Activated CD8-positive, alpha-beta memory T cell treated with anti-CD3 and anti-CD28 coated beads for 24 hours (primary cell): ENCODE data around the gene PVALEF.
"Not testable (repeated sequence)": the region's sequence is repeated elsewhere in the genome, so short reads cannot be mapped to it uniquely, and the experiment has no call there.

Source experiments
- DNase-seq: peaks from one replicate; pipeline ENCODE4 v3.0.0-alpha.2; 2020

Gene PVALEF

DNA sequence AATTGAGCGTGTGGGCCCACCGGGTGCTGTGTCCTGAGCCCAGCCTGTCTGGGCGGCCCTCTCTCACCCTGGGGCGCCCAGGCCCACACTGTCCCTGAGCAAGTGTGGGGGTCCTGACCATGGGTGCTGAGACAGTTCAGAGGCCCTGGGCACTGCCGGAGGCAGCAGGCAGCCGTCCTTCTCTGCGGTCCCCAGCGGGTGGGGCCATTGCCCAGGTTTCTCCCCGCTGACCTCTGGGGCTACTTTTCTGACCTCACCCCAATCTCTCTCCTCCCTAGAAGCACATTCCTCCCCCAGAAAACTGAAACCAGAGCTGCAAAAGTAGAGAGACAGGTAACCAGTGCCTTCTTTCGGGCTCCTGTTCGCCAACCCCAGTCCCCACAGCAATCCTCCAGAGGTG, 36.0 kb upstream of the PVALEF start:
- no peak for DNase-seq

GRCh38 chr17:81129711-81130367, 35.5 kb upstream of the PVALEF start:
- no peak for DNase-seq

GRCh38 chr17:81130385-81131361, 34.6 kb upstream of the PVALEF start:
- DNase-seq: no peak

DNA sequence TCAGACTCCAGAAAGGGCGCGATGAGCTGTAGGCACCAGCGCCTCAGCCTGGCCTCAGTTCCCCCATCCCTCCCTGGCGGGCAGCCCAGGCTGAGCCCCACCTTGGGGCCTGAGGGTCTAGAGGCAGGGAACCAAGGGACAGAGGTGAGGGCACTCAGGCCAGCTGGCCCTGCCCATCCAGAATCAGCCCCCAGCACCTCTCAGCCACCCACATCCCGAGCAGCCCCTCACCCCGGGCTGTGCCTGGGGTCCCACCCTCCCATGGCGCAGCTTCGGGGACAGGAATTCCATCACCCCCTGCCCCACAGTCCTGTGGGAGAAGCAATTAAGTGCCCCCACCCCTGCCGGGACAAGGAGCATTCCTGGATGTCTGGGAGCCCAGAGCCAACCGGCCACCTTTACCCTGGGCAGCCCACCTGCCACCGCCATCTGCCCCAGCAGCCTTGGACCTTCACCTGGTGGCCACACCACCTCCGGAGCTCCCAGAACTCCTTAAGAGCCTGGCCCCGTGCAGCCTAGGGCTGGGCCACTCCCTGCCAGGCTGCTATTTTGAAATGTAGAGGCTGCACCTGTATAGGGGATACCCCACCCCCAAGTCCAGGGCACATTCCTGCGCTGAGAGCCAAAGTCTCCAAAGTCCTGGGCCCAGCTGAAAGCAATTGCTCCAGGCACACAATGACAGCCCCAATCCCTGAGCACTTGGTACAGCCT, 33.7 kb upstream of the PVALEF start:
- DNase-seq: no peak

- no peak for DNase-seq
Observed at GRCh38 chr17:81132197-81132540, 33.1 kb upstream of the PVALEF start.

- no peak for DNase-seq
Observed at GRCh38 chr17:81132770-81133723, 32.3 kb upstream of the PVALEF start.

GRCh38 chr17:81134064-81134781, 31.1 kb upstream of the PVALEF start:
- no peak for DNase-seq

DNA sequence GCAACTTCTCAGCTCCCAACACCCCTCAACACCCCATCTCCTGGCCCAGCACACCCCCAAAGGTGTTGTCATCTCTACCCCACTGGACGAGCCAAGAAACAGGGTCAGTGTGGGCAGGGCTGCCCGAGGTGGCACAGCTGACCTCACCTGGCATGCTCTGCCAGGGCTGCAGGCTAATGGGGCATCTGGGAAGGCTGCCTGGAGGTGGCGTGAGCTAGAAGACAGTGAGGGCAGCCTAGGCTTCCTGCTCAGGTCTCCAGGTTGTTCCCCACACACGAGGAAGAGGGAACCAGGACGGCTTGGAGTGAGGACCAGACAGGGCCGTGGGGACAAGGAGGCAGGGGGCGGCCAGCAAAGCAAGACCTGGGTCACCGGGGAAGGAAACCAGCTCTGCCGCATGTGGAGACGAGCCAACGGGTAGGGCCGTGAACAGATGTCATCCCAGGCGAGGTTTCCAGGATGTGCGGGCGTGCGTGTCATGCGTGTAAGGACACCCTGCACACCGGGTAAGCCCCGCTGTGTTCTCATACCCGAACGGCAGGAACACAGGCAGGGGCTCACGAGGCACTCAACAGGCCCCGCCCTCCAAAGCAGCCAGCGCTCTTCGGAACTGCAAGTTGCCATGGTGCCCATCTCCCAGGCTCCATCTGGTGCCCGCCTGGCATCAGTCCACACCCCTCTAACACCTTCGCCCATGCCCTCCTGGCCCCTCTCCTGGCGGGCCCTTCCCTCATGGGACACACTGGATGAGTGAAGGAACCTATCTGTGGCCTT, 29.6 kb upstream of the PVALEF start:
- no peak for DNase-seq

GRCh38 chr17:81136366-81136765, 28.9 kb upstream of the PVALEF start:
- no peak for DNase-seq

DNA sequence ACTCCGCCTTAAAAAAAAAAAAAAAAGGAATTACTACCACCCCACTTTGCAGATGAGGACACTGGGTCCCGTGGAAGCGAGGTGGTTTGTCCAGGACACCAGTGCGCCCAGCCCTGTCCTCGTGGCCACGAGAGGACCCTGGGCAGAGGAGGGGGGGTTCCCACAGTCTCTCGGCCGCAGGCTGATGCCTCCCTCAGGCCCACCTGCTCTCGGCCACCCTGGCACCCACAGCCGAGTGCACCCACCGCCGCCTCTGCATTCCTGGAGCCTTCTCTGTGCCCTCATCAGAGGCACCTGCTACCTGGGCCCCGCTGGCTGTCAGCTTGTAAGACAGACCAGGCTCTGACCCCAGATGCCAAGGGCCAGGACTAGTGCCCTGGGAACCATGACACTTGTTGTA, 28.1 kb upstream of the PVALEF start:
- no peak for DNase-seq

GRCh38 chr17:81138083-81138482, 27.2 kb upstream of the PVALEF start:
- DNase-seq: no peak

DNA sequence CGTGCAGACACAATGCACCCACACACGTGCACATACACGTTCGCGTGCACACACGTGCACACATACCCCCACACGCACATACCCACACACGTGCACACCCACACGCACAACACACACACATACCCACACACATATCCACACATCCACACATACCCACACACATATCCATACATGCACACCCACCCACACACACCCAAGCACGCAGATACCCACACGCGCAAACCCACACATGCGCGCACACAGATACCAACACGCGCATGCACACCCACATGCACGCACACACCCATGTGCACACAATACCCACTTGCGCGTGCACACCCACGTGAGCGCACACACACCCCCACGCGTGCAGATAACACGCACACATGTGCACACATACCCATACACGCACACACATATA, 26.8 kb upstream of the PVALEF start:
- no peak for DNase-seq

GRCh38 chr17:81139428-81139827, 25.9 kb upstream of the PVALEF start:
- DNase-seq: no peak

- no peak for DNase-seq
Observed at GRCh38 chr17:81140018-81140417, 25.3 kb upstream of the PVALEF start.

DNA sequence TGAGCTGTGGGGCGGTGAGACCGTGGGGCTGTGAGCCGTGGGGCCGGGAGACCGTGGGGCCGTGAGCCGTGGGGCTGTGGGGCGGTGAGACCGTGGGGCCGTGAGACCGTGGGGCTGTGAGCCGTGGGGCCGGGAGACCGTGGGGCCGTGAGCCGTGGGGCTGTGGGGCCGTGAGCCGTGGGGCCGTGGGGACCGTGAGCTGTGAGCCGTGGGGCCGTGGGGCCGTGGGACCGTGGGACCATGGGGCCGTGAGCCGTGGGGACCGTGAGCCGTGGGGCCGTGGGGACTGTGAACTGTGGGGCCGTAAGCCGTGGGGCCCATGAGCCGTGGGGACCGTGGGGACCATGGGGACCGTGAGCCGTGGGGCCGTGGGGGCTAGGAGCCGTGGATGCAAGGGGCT, 24.6 kb upstream of the PVALEF start:
- no peak for DNase-seq

DNA sequence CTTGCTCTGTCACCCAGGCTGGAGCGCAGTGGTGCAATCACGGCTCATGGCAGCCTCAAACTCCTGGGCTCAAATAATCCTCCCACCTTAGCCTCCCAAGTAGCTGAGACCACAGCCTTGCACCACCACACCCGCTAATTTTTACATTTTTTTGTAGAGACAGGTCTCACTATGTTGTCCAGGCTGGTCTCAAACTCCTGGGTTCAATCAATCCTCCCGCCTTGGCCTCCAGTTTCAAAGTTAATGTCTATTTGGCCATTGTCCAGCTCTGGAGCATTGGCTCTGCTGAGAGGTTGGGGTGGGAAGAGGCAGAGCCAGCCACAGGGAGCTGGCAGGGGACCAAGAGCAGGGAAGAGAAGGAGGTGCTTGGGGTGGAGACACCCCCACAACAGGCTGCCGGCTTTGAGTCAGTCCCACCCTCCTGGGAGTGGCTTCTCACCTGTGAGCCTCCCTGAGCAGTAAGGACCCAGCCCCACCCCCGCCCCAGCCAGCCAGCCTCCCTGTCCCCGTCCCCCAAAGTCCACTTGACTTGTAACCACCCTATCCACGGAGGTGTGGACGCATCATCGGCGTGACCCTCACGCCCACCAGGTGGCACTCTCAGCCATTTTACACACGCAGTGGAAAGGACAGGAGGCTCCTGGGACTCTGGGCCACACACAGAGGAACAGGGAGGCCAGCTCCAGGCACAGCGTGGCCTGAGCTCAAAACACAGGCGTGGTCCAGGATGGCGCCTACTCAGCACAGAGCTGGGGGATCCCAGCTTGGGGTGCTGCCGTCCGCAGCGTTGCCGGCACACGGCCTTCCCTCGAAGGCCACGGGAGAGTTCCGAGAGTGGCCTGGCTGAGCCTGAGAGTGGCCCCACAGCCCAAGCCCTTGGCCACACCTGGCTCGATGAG, 22.8 kb upstream of the PVALEF start:
- peak; percentile 81 for DNase-seq

DNA sequence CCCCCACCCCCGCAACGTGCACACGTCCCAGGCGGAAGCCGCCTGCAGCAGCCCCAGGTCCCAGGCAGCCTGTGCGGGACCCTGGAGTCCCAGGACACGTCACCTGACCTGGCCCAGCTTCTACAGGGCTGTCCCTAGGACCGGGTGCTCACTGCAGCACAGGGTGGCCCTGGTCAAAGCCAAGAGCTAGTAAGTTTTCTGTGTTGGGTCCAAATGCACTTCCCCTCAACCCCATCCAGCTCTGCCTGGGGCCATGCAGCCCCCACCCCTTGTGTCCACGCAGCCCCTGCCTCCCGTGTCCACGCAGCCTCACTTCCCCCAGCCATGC, 22.1 kb upstream of the PVALEF start:
- DNase-seq: no peak

DNA sequence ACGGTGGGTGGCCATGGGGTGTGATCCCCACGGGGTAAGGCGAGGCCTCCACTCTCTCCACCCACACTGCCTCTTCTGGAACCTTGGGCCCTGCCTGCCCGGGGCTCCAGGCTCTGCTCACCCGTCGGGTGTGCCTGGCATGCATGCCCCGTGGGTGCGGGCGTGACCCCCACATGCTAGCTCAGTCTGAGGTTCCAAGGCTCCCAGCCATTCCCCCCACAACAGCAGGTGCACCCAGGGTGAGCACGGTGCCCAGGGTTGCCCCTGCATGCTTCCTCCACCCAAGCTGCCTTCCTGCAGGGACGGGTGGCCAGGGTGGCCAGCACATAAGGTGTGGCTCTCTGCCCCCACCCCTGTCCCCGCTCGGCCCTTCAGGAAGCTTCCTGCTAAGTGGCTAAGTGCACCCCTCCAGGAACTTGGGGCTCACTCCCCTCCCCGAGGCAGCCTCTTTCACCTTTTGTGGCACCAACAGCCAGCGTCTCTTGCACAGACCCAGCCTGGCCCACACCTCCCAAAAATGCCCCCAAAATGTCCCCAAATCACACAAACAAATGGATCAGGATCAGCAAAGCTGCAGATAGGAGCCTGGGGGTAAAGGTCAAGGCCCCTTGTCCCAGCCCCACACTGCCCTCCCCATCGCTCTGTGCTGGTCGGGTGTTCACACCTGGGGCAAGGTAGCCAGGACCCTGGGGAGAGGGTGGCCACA, 21.4 kb upstream of the PVALEF start:
- no peak for DNase-seq

GRCh38 chr17:81144423-81144781, 20.9 kb upstream of the PVALEF start:
- DNase-seq: no peak

DNA sequence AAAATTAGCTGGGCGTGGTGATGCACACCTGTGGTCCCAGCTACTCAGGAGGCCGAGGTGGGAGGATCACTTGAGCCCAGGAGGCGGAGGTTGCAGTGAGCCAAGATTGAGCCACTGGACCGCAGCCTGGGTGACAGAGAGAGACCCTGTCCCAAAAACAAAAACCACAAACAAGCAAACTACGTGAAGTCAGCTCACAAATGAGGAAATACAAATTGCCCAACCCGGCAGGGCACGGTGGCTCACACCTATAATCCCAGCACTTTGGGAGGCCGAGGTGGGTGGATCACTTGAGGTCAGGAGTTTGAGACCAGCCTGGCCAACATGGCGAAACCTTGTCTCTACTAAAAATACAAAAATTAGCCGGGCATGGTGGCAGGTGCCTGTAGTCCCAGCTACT, 19.1 kb upstream of the PVALEF start:
- not testable (repeated sequence) for DNase-seq
